Stimulated activated CD8-positive, alpha-beta memory T cell treated with anti-CD3 and anti-CD28 coated beads, Interleukin-7, amount 100 ng/mL, for 48 hours (primary cell): ENCODE data around the gene SWI5.

Experiments used
- DNase-seq, 2 donors: peaks; one replicate each; pipeline ENCODE4 v3.0.0-alpha.2; 2020; ENCODE audit warnings: low read depth in 1 of 2; ENCODE audit errors: extremely low read depth in 1 of 2

The SWI5 gene

DNA sequence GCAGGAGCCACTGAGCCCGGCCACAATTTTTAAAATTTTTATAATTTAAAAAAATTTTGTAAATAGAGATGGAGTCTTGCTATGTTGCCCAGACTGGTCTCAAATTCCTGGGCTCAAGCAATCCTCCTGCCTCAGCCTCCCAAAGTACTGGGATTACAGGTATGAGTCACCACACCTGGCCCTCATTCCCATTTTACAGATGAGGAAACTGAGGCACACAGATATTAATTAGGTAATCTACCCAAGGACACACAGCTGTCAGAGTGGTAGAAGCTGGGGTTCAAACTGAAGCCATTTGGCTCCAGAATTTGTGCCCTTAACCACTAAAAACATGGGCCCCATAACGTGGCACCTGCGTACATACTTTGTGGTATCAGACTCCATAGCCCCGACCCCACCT lies 38.6 kb downstream of the SWI5 start:
- DNase-seq, result no peak

- no peak for DNase-seq
Measured at GRCh38 chr9:128316421-128316820, 40.3 kb downstream of the SWI5 start.

DNA sequence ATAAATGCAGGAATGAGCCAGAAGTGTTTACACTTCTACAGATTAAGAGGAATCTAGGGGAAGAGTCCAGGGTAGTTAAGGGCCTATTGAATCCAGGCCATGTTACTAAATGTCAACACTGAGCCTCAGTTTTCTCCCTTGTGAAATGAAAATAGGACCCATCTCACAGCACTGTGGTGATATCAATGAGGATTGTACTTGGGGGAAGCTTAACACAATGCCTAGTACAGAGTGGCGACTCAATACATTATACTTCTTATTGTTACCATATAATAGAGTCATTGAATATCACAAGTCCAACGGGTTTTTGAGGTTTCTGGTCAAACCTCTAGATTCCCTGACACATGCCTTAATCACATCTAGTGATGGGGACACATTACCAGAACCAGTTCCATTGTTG lies 41.6 kb downstream of the SWI5 start:
- no peak for DNase-seq

- no peak for DNase-seq
Measured at GRCh38 chr9:128321343-128321742, 45.3 kb downstream of the SWI5 start.

GRCh38 chr9:128321879-128322403 lies 45.9 kb downstream of the SWI5 start:
- no peak for DNase-seq

- DNase-seq, result peak; percentile 86
Measured at GRCh38 chr9:128322404-128323211, 46.5 kb downstream of the SWI5 start, which contains the start of the genes COQ4 and TRUB2. Gene COQ4, plus strand, starts transcription at chr9:128322839. Its CDS starts 20 bp downstream, at chr9:128322859. Gene TRUB2, minus strand, starts transcription at chr9:128322447. Its CDS starts 39 bp downstream, at chr9:128322408.

GRCh38 chr9:128323212-128323730 lies 47.2 kb downstream of the SWI5 start:
- DNase-seq, result no peak

GRCh38 chr9:128323791-128324190 lies 47.7 kb downstream of the SWI5 start:
- no peak for DNase-seq

- DNase-seq, result no peak
Measured at GRCh38 chr9:128324401-128324800, 48.3 kb downstream of the SWI5 start.

- DNase-seq, result no peak
Measured at GRCh38 chr9:128325629-128326028, 49.6 kb downstream of the SWI5 start.

- DNase-seq, result no peak
Measured at GRCh38 chr9:128333451-128333869, 57.4 kb downstream of the SWI5 start.

GRCh38 chr9:128335161-128335560 lies 59.1 kb downstream of the SWI5 start:
- DNase-seq, result no peak

DNA sequence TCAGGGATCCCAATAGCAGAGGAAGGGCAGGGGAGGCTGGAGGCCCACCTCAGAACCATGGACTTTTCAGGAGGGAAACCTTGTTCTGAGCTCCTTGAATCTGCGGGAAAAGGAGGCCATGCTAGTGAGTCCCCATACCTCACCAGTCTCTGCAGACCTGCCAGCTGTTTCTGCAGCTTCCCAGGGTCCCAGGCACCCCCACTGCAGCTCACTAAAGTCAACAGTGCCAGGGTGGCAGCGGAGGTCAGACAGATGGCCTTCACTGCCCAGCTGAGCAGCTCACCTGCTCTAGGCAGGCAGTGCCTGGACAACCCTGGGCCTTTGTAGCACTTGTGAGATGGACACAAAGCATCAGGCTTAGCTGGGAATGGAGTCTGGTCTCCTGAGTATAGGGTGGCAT lies 59.8 kb downstream of the SWI5 start:
- DNase-seq, result no peak

DNA sequence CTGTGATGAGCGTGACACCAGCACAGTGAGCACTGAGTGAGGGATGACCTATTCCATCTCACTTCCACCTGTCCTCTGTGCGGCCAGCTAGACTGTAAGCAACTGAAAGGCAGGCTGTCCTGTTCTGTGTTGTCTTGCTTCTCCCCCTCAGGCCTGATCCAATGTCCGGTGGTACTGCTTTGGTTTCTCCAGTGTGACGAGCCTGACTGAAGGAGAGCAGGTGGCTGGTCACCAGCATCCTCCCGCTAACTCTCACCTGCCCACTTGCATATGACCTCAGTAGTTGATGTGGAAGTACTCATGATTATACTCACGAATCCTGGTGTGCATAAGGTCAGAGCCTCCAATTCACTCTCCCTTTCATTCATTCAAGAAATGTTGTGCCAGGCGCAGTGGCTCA lies 61.9 kb downstream of the SWI5 start:
- no peak for DNase-seq
